Lower leg skin (tissue), 4 donors: Measurements from ENCODE around the gene ZNF175. TPM values are rescaled to one million over a fixed set of nuclear protein-coding genes. Genes with fewer than 3 reads are reported as not detected.

ENCODE experiments used
- DNase-seq, 2 donors: peaks; one replicate each; pipeline ENCODE4 v3.0.0-alpha.2; 2019; ENCODE audit warnings: low spot score in 2 of 2
- H3K4me3 ChIP-seq: fragments of 200-600 bp; sonication (generic); 2 replicates; pipeline ENCODE4 v1.5.1; 2017; ENCODE audit warnings: mild to moderate bottlenecking, low read depth; ENCODE audit not compliant: poor library complexity, severe bottlenecking
- CTCF ChIP-seq, 3 donors: fragments of 450-650 bp; IDR thresholded peaks; one replicate each; pipeline ENCODE4 v1.5.1; 2016; ENCODE audit warnings: antibody characterized with exemption in 3 of 3, mild to moderate bottlenecking in 3 of 3, moderate library complexity in 2 of 3
- POLR2A ChIP-seq, 2 donors: fragments of 450-650 bp; IDR thresholded peaks; one replicate each; pipeline ENCODE4 v1.6.1; 2016 to 2017; ENCODE audit warnings: antibody characterized with exemption in 2 of 2, mild to moderate bottlenecking in 1 of 2, moderate library complexity in 1 of 2
- WGBS, 2 donors: methylation state at CpG; one replicate each; pipeline ENCODE4 v1.1.5; 2018; 5-methylcytosine and 5-hydroxymethylcytosine counted together
- intact Hi-C: fragments of 100-400 bp; cut with DNase I; formaldehyde crosslinking; loops from one replicate; pipeline ENCODE4 v1.15.0; 2023; ENCODE audit warnings: low total_unique reads
- total RNA-seq, 4 donors: library from RNA; depleted of rRNA; stranded (reverse); fragments of >200 nt; gene quantifications; one replicate each; pipeline ENCODE4 v1.1.0, GENCODE V29; 2016

ZNF175 gene
- total RNA-seq, 4 donors from 2014 or later, result 2.0 to 5.3 (median 2.5) TPM

- intact Hi-C loops, result no loop called here
- TF ChIP-seq CTCF (IDR thresholded peaks at IDR 0.05) (no peak), POLR2A (IDR thresholded peaks at IDR 0.05) (no peak)
- 26 to 28% methylated on average over 10 of the region's 10 CpGs for WGBS, 2 donors
- peak overlapping the region; percentile 31 for H3K4me3 ChIP-seq
- DNase-seq, result no peak
These were observed 22.2 kb downstream of the ZNF175 start for GRCh38 chr19:51593138-51593890.

DNA sequence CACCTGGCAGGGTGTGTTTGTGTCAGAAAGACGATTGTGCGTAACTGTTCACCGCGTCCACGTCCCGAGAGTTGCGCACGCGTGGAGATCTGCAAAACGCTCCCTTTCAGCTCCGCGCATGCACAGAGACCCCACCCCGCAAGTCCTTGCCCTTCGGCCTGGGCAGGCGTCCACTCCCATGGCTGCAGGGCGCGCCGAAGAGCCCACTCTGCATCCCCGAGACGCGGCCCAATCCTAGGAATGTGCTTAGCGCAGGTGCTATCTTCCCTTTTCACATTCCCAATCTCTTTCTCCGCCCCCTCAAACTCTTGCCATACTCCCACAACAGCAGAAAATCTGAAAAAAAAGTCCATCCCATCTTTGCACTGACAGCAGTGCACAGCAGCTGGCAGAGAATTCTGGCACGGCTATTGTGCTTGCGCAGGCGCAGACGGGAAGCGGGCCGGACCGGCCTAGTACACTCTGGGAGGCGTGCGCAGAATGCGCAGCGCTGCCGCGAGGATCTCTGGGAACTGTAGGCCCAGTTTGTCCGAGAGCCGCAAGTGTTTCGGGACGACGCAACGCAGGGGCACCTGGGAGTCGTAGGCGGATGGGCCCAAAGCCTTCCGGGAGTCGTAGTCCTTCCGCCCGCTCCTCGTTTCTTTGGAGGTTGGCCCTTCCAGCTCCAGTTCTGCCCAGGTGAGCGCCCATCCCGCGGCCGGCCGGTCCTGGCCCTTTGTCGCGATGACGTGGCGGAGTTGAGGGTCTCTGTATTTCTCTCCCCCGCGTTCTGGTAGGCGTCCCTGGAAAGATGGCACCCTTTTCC is 23.1 kb downstream of the ZNF175 start:
- peak; percentile 98 to 99 for DNase-seq
- H3K4me3 ChIP-seq, result peak overlapping the region; percentile 33
- WGBS, 2 donors, result 0% methylated on average over 53 to 60 of the region's 61 CpGs
- intact Hi-C loops, result no loop called here
- TF ChIP-seq CTCF (IDR thresholded peaks at IDR 0.05) (no peak), POLR2A (IDR thresholded peaks at IDR 0.05) (no peak)

DNA sequence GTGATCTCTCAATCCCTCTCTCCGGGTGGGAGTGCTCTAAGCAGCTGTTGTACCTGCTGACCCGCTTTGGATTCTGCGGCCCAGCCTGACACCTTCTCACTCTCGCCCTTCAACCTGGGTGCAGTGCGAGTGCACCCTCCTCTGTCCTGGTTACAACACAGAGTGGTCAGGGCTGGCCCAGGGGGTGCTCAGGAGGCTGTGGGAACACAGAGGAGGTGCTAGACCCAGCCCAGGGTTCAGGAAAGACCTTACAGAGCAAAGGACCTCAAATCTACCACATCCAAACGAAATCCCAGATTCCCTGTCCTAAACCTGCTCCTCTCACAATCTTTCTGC is 23.7 kb downstream of the ZNF175 start:
- intact Hi-C loops, result no loop called here
- DNase-seq, result no peak
- H3K4me3 ChIP-seq, result peak overlapping the region; percentile 33
- 9 to 10% methylated on average over 5 to 6 of the region's 6 CpGs for WGBS, 2 donors
- no peak for TF ChIP-seq POLR2A (IDR thresholded peaks at IDR 0.05)

DNA sequence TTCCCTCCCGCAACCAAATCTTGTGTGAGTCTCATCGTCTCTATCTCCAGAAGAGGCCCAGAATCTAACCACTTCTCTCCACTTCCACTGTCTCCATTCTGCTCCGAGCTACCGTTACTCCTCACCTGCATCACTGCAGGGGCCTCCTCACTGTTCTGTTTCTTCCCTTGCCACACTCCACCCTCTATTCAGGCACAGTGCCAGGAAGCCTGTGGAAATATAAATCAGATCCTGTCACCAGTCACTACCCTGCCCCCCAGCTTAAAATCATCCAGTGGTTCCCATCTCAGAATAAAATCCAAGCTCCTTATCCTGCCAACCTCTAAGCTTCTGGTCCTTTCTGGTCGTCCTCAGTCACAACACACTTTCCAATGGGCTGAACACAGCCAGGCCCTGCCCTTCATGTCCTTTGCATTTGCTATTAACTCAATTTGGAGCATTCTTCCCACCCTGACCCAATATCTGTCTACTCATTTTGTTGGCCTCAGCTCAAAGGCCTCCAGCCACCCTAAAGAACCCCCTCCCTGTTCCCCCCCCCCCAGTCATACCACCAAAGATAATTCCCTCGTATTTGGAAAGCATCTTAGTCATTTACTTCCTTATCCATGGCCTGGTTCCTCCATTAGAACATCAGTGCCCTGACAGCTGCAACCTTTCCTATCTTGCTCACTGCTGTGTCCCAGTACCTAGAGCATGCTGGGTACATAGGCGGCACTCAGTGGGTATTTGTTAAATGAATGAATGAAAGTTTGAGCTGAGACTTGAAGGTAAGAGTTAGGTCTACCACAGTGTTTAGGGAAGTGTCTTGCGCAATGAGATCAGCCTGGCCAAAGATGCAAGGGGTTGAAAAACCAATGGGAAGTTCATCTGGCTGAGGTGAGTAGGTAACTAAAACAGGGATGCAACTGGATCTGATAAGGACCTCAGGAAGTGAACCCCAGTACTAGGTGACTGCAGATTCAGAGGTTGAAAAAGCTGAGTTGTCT is 24.4 kb downstream of the ZNF175 start:
- intact Hi-C loops, result no loop called here
- DNase-seq, result no peak
- WGBS, 2 donors, result 74 to 77% methylated on average over 8 of the region's 8 CpGs
- TF ChIP-seq POLR2A (IDR thresholded peaks at IDR 0.05), result no peak
- TF ChIP-seq CTCF (IDR thresholded peaks at IDR 0.05), result no peak
- H3K4me3 ChIP-seq, result no peak overlapping the region

GRCh38 chr19:51598159-51598915 is 27.3 kb downstream of the ZNF175 start:
- no peak for TF ChIP-seq CTCF (IDR thresholded peaks at IDR 0.05)
- no peak for TF ChIP-seq POLR2A (IDR thresholded peaks at IDR 0.05)
- no peak overlapping the region for H3K4me3 ChIP-seq
- WGBS, 2 donors, result 89 to 95% methylated on average over 31 of the region's 31 CpGs
- no peak for DNase-seq
- intact Hi-C loops, result no loop called here
